Activated CD8-positive, alpha-beta memory T cell treated with anti-CD3 and anti-CD28 coated beads for 1 hour (primary cell): ENCODE results near the gene LDB1.
A peak's percentile ranks its signal among the peaks of the same experiment; 100 is the strongest.

ENCODE experiments used
- DNase-seq, 2 donors: peaks; one replicate each; pipeline ENCODE4 v3.0.0-alpha.2; 2020; ENCODE audit warnings: low read depth in 1 of 2; ENCODE audit errors: extremely low read depth in 1 of 2

The LDB1 gene

GRCh38 chr10:102066399-102067088 lies 53.6 kb downstream of the LDB1 start:
- DNase-seq, result no peak

GRCh38 chr10:102065561-102066398 lies 54.4 kb downstream of the LDB1 start:
- DNase-seq, result no peak

GRCh38 chr10:102064868-102065560 lies 55.2 kb downstream of the LDB1 start, which contains the start of gene HPS6:
Gene HPS6, plus strand, starts transcription at chr10:102065349. Its CDS starts 126 bp downstream, at chr10:102065475.
- peak; percentile 63 to 80 for DNase-seq

DNA sequence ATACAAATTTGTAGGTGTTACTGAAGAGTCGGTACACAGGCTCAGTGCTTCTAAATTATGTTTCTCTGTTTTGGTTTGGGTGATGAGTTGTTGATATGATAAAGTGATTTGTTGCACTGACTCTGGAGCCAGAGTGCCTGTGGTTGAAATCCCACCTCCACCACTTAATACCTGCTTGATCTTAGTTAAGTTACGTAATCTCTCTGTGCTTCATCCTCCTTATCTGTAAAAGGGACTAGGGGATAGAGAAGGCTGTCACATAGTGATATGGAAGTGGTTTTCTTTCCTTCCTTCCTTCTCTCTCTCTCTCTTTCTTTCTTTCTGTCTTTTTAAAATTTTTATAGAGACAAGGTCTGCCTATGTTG lies 55.7 kb downstream of the LDB1 start:
- no peak for DNase-seq

DNA sequence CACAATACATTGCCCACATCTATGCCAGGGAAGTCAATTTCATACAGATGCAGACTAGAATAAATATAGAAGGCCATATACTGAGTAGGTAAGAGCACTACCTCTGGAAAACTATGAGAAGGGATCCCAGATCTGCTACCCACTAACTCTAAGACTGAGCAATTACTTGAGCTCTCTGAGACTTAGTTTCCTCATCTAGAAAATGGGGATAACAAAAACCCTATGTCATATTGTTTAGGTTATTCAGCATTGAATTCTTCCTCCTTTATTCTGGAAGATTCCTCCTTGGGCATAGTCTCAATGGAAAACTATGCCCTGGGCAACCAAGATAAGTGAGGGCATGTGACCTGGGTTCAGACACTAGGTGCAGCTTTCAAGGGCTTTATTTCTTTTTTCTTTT lies 60.2 kb downstream of the LDB1 start:
- DNase-seq, result no peak
